Central memory CD8-positive, alpha-beta T cell (primary cell): ENCODE data around the gene EIF1AD.

Experiments
- ATAC-seq: fragments of 150-1000 bp; cut with Tn5 transposase; replicated peaks from 2 replicates; pipeline ENCODE4 v1.10.0; 2022; ENCODE audit warnings: mild to moderate bottlenecking, moderate FRiP score, moderate number of reproducible peaks; ENCODE audit not compliant: poor library complexity, severe bottlenecking; ENCODE audit errors: extremely low read depth
- DNase-seq, 2 donors: peaks; one replicate each; pipeline ENCODE4 v3.0.0; 2021; ENCODE audit warnings: low spot score in 2 of 2
- H3K27ac Mint-ChIP-seq: one replicate; pipeline ENCODE4 v1.8.0; 2022; ENCODE audit warnings: low read depth, mild to moderate bottlenecking, moderate library complexity, mixed read lengths
- H3K27me3 Mint-ChIP-seq: one replicate; pipeline ENCODE4 v1.8.0; 2022; ENCODE audit warnings: mixed read lengths
- H3K36me3 Mint-ChIP-seq: one replicate; pipeline ENCODE4 v1.8.0; 2022; ENCODE audit warnings: mild to moderate bottlenecking, moderate library complexity, mixed read lengths; ENCODE audit not compliant: insufficient read depth
- H3K4me1 Mint-ChIP-seq: one replicate; pipeline ENCODE4 v1.8.0; 2022; ENCODE audit warnings: mixed read lengths
- H3K4me3 Mint-ChIP-seq: one replicate; pipeline ENCODE4 v1.8.0; 2022; ENCODE audit warnings: mild to moderate bottlenecking, moderate library complexity, mixed read lengths
- H3K9me3 Mint-ChIP-seq: one replicate; pipeline ENCODE4 v1.8.0; 2022; ENCODE audit warnings: mixed read lengths

EIF1AD gene

GRCh38 chr11:66001942-66002647, at the start of gene EIF1AD, which contains the start of gene BANF1:
Gene EIF1AD (minus strand): TSS chr11:66002157. CDS start chr11:66000389, 1,768 bp downstream.
Gene BANF1 (plus strand): TSS chr11:66002503. CDS start chr11:66003251, 748 bp downstream.
- DNase-seq (peak; percentile 86 to 95), ATAC-seq (peak; percentile 87)
- H3K4me3 Mint-ChIP-seq, result peak within 1 kb of the TSS; percentile 98
- peaks cover 49% of the 10 kb centered on the region for H3K36me3 Mint-ChIP-seq
- H3K27ac Mint-ChIP-seq, result peak within 1 kb of the TSS; percentile 98
- H3K9me3 Mint-ChIP-seq, result no peaks in the 10 kb centered on the region
- H3K27me3 Mint-ChIP-seq, result no peaks in the 10 kb centered on the region
- peaks cover 32% of the 10 kb centered on the region for H3K4me1 Mint-ChIP-seq

- H3K27me3 Mint-ChIP-seq, result no peaks in the 10 kb centered on the region
- H3K4me3 Mint-ChIP-seq, result peak overlapping the region; percentile 100
- no peak for ATAC-seq
- H3K4me1 Mint-ChIP-seq, result peaks cover 36% of the 10 kb centered on the region
- H3K27ac Mint-ChIP-seq, result peak overlapping the region; percentile 99
- no peaks in the 10 kb centered on the region for H3K9me3 Mint-ChIP-seq
- peaks cover 32% of the 10 kb centered on the region for H3K36me3 Mint-ChIP-seq
- no peak for DNase-seq
Measured at GRCh38 chr11:66051371-66051765, 49.4 kb upstream of the EIF1AD start.

DNA sequence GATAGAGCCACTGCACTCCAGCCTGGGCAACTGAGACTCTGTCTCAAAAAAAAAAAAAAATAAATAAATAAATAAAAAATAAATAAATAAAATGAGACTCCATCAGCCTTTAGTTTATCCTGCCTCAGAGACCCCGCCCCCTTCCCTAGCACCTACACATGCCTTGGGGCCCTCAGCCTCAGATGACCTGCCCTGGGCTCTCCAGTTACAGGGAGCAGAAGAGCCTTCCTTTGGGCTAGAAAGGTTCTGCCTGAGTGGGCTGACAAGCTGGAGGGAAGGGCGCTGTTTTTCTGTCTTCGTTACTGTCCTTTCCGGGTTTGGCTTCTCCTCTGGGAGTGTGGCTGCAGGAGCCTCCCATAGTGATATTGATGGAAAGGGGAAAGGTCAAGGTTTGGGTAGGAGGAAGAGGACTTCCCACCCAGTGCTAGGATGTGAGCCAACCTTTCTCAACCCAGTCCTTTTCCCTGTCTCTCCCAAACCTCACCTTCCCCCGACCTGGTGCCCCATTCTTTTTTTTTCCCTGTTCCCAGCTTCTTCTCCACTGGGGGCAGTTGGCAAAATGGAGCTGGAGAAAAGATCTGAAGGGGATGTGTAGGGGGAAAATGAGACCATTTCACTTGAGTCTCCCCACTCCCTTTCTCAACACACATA, 48.7 kb upstream of the EIF1AD start:
- Mint-ChIP-seq H3K27ac (peak overlapping the region; percentile 99), H3K9me3 (no peaks in the 10 kb centered on the region), H3K27me3 (no peaks in the 10 kb centered on the region), H3K36me3 (peaks cover 26% of the 10 kb centered on the region), H3K4me1 (peaks cover 39% of the 10 kb centered on the region), H3K4me3 (peak overlapping the region; percentile 100)
- ATAC-seq (no peak), DNase-seq (no peak)

- Mint-ChIP-seq H3K27me3 (no peaks in the 10 kb centered on the region), H3K36me3 (peaks cover 13% of the 10 kb centered on the region), H3K4me1 (peaks cover 41% of the 10 kb centered on the region), H3K4me3 (no peak within 1 kb of the TSS), H3K9me3 (no peaks in the 10 kb centered on the region), H3K27ac (no peak within 1 kb of the TSS)
- DNase-seq (no peak), ATAC-seq (no peak)
Measured at GRCh38 chr11:66048547-66049323, 46.8 kb upstream of the EIF1AD start, which contains the start of gene GAL3ST3. Gene GAL3ST3 (minus strand): TSS chr11:66049161. CDS start chr11:66045415, 3,746 bp downstream.

- Mint-ChIP-seq H3K27me3 (no peaks in the 10 kb centered on the region), H3K4me1 (peaks cover 36% of the 10 kb centered on the region), H3K36me3 (peaks cover 10% of the 10 kb centered on the region), H3K9me3 (no peaks in the 10 kb centered on the region), H3K27ac (no peak overlapping the region), H3K4me3 (no peak overlapping the region)
- ATAC-seq, result no peak
- no peak for DNase-seq
Measured at GRCh38 chr11:66047541-66048365, 45.8 kb upstream of the EIF1AD start.

- ATAC-seq (no peak), DNase-seq (no peak)
- no peak overlapping the region for H3K4me3 Mint-ChIP-seq
- no peaks in the 10 kb centered on the region for H3K27me3 Mint-ChIP-seq
- H3K27ac Mint-ChIP-seq, result no peak overlapping the region
- H3K9me3 Mint-ChIP-seq, result no peaks in the 10 kb centered on the region
- H3K4me1 Mint-ChIP-seq, result peaks cover 28% of the 10 kb centered on the region
- H3K36me3 Mint-ChIP-seq, result peaks cover 3% of the 10 kb centered on the region
Measured at GRCh38 chr11:66046901-66047300, 44.9 kb upstream of the EIF1AD start.

GRCh38 chr11:66045177-66045639, 43.3 kb upstream of the EIF1AD start:
- Mint-ChIP-seq H3K9me3 (no peaks in the 10 kb centered on the region), H3K36me3 (peaks cover 3% of the 10 kb centered on the region), H3K27ac (no peak overlapping the region), H3K4me1 (peaks cover 16% of the 10 kb centered on the region), H3K4me3 (peak overlapping the region; percentile 40), H3K27me3 (no peaks in the 10 kb centered on the region)
- ATAC-seq, result peak; percentile 89
- DNase-seq, result peak; percentile 74 to 78

- H3K9me3 Mint-ChIP-seq, result no peaks in the 10 kb centered on the region
- no peaks in the 10 kb centered on the region for H3K27me3 Mint-ChIP-seq
- ATAC-seq, result peak; percentile 62
- H3K36me3 Mint-ChIP-seq, result peaks cover 3% of the 10 kb centered on the region
- no peak for DNase-seq
- peak overlapping the region; percentile 40 for H3K4me3 Mint-ChIP-seq
- H3K27ac Mint-ChIP-seq, result no peak overlapping the region
- peaks cover 16% of the 10 kb centered on the region for H3K4me1 Mint-ChIP-seq
Measured at GRCh38 chr11:66044757-66045156, 42.8 kb upstream of the EIF1AD start.

- DNase-seq, result no peak
- peaks cover 16% of the 10 kb centered on the region for H3K4me1 Mint-ChIP-seq
- no peak overlapping the region for H3K4me3 Mint-ChIP-seq
- H3K27ac Mint-ChIP-seq, result no peak overlapping the region
- peaks cover 3% of the 10 kb centered on the region for H3K36me3 Mint-ChIP-seq
- ATAC-seq, result no peak
- H3K9me3 Mint-ChIP-seq, result no peaks in the 10 kb centered on the region
- no peaks in the 10 kb centered on the region for H3K27me3 Mint-ChIP-seq
Measured at GRCh38 chr11:66042996-66043906, 41.3 kb upstream of the EIF1AD start.

- H3K4me3 Mint-ChIP-seq, result no peak overlapping the region
Measured at GRCh38 chr11:66042227-66042995, 40.5 kb upstream of the EIF1AD start.

More at GRCh38 chr11:66042227-66042995, 40.5 kb upstream of the EIF1AD start:
- H3K36me3 Mint-ChIP-seq, result peaks cover 3% of the 10 kb centered on the region
- ATAC-seq, result no peak
- H3K4me1 Mint-ChIP-seq, result peaks cover 16% of the 10 kb centered on the region
- DNase-seq, result no peak
- no peaks in the 10 kb centered on the region for H3K9me3 Mint-ChIP-seq
- H3K27me3 Mint-ChIP-seq, result no peaks in the 10 kb centered on the region
- H3K27ac Mint-ChIP-seq, result no peak overlapping the region
